HS-27A (cell line): ENCODE data around the gene NAALADL2.

Experiments
- DNase-seq: peaks from one replicate; pipeline ENCODE4 v3.0.0-alpha.2; 2012; ENCODE audit warnings: low read depth, missing footprints

NAALADL2 gene

GRCh38 chr3:175208326-175208725, 349.2 kb downstream of the NAALADL2 start:
- no peak for DNase-seq

GRCh38 chr3:175211466-175211865, 352.3 kb downstream of the NAALADL2 start:
- no peak for DNase-seq

- DNase-seq = no peak
Observed at GRCh38 chr3:175212896-175213295, 353.8 kb downstream of the NAALADL2 start.

GRCh38 chr3:175214216-175214615, 355.1 kb downstream of the NAALADL2 start:
- no peak for DNase-seq

DNA sequence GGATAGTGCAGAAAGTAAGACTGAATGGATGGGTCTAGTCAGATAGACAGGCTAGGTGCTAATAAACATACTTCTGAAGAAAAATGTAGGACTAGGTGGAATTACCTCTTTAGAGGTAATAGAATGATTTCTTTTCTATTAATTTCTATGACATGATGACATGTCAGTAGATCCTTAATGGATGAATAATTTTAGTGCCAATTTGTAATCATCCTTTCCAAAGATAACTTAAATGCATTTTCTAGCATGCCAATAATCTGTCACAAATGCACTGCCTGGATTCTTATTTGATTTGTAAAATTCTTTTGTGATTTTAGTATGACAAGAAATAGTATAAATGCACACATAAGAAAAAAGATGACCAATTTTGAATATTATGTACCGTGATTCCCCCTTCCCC, 356.7 kb downstream of the NAALADL2 start:
- DNase-seq = no peak

DNA sequence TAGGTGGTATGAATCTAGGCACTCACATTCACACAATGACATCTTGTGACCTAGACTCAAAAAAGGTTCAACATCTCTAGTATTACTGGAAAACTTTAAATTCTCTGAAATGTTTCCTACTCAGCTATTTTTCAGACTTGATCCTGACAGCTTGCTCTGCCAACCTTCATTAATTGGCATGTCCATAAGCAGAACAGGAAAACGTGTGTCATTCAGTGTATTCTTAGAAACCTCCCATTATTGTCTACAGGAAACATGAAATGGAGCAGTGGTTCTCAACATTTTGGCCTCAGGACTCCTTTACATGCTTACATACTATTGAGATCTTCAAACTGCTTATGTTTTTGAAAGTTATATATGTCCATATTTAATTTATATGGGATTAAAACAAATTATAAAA, 363.2 kb downstream of the NAALADL2 start:
- DNase-seq = no peak

- DNase-seq = no peak
Observed at GRCh38 chr3:175224051-175224450, 364.9 kb downstream of the NAALADL2 start.

- no peak for DNase-seq
Observed at GRCh38 chr3:175226444-175226843, 367.3 kb downstream of the NAALADL2 start.

DNA sequence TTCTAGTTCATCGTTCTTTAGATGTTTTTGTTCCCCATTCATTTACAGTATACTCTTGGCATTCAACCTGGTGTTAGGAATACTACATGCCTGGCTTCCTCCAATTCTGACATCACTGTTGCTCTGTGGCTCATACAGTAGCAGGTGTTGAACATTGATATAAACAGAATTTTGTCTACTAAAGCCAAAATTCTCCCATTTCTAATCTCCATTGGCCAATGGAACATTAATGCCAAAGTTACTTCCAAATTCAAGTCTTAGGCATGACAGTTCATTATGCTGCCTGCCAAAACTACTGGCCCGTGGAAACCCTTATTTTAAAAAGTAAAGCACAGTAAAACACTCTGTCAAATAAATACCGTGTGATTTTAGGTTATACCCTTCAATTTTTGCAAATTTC, 368.0 kb downstream of the NAALADL2 start:
- no peak for DNase-seq

DNA sequence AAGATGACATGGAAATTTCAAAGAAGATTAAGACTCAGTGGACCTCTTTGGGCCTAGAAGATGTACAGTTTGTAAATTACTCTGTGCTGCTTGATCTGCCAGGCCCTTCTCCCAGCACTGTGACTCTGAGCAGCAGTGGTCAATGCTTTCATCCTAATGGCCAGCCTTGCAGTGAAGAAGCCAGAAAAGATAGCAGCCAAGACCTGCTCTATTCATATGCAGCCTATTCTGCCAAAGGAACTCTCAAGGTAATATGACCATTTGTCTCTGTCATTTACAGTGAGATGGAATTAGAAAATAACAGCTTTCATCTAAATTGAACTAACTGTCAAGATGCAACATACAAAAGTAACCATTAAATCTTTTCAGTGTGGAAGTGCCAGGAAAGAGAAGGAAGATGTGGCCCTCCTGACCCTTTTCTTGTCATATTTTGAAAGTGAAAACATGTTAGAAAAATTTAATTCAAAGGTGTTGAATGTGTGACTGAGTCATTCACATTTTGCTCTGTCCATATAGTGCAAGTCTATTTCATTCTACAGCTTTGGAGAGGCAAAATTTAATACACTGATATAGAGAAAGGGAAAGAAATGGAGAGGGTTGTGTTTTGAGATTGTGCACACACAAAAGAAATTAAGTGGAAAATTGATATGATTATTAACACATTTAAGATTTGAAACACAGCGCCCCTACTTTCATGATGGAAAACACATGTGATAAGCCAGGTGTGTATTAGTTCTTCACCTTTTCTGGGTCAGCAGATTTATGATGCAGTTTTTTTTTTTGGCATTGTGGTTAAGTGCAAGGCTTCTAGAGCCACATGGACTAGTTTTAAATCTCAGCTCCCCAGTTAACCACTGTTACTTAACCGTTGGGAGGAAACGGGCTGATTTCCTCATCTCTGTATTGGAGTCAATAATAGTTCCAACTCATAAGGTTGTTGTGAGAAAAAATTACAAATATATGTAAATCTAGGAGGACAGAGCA, 375.1 kb downstream of the NAALADL2 start:
- no peak for DNase-seq

DNA sequence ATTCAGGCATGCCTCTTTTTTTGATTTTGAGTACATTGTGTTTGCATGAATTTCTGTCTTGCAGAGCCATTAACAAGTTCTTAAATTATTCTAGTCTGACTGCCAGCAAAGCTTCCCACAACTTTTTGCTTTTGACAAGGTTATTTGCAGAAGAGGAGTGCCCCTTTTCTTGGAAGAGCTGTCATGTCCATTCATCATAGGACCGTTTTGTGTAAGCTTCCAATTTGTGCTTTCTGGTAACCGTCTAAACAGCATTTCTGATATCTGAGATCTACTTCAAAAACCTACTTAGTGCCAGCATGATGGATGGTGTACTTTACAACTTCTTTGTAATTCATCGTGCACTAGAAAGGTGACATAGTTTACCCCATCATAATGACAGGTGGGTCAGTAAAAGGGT, 379.7 kb downstream of the NAALADL2 start:
- no peak for DNase-seq

- no peak for DNase-seq
Observed at GRCh38 chr3:175240921-175241320, 381.8 kb downstream of the NAALADL2 start.

- no peak for DNase-seq
Observed at GRCh38 chr3:175242243-175242642, 383.1 kb downstream of the NAALADL2 start.

DNA sequence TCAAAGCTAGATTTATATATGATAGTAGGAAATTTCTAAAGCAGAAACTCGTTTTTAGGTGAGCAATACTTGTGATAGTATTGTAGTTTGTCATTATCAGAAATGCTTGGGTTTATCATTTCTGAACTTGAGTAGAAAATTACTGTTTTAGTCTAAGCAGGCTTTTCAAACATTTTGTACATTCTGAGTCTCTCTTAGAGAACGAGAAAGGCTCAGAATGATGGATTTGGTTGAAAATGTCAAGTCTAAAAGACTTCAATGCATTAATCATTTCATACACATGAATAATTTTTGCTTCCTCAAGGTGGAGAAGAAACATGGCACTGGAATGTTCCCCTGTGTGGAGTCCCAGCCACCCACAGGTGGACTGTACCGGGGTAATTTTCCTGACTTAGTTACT, 387.1 kb downstream of the NAALADL2 start:
- no peak for DNase-seq

GRCh38 chr3:175246766-175247165, 387.6 kb downstream of the NAALADL2 start:
- DNase-seq = no peak

- DNase-seq = no peak
Observed at GRCh38 chr3:175247629-175248028, 388.5 kb downstream of the NAALADL2 start.

- no peak for DNase-seq
Observed at GRCh38 chr3:175248832-175249231, 389.7 kb downstream of the NAALADL2 start.

- no peak for DNase-seq
Observed at GRCh38 chr3:175255698-175256097, 396.6 kb downstream of the NAALADL2 start.

GRCh38 chr3:175257123-175257522, 398.0 kb downstream of the NAALADL2 start:
- DNase-seq = no peak

- no peak for DNase-seq
Observed at GRCh38 chr3:175258763-175259162, 399.6 kb downstream of the NAALADL2 start.

DNA sequence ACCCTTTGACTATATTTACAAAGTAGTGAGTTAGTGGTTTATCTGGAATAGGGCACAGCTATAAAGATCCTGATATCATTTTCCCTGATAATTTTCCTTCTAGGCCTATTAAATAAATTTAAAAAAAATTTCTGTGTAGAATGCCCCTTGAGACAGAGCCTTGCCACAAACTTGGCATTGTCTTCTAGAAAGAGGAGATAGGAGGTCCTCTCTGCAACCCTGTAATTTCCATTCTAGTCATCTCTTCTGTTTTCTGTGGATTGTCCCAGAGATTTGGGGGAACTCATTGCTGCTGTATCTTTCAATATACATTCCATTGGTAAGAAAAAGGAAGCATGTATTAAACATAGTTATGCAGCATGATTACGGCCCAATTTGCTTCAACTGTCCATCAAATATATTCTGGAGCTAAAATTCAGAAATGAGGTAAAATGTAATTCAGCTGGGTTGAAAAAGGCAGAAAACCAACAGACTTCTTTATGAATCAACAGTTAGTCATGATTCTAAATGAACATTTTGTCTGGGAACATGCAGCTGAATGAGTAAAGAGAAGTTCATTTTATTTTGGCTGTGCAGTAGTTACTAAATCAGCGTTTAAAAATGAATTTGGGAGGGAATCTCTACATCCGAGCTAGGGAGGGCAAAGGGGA, 401.1 kb downstream of the NAALADL2 start:
- DNase-seq = no peak

GRCh38 chr3:175266478-175266877, 407.3 kb downstream of the NAALADL2 start:
- DNase-seq = no peak

GRCh38 chr3:175267121-175267531, 408.0 kb downstream of the NAALADL2 start:
- DNase-seq = no peak
